ENCODE measurements around the gene DLGAP1.

Gene DLGAP1

DNA sequence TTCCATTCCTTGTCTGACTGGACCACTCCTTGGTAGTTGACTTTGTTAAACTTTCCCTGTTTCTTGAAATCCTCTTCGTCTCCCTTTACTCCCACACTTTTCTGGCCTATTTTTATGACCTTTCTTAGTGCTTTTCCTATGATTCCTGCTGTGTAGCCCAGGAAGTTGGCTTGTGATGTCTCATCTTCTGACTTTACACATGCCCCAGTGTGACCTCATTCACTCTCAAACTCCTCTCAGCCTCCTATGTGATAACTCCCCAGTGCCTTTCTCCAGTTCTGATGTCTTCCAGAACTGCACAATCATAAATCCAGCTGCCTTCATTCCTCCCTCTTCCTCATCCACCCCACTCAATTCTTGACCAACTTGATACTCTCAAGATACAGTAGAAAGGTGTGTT is 597.6 kb downstream of the DLGAP1 start:
- no peak for DNase-seq

DNA sequence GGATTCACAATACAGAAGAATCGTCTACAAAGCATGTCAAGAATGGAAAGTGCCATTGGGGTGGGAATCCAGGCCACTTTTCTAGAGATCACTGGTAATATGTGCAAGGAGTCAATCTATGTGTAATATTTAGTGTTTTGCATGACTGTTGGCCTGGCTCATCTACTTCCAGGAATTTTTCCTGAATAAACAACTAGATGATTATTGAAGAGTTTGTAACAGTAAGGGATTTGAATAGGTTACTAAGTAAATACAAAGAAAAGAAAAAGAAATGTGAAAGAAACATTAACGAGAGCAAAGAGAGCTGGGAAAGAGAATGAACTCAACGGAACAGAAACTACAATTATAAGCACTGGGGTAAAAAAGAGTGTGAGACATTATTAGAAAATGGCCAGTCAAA is 599.1 kb downstream of the DLGAP1 start:
- no peak for DNase-seq

DNA sequence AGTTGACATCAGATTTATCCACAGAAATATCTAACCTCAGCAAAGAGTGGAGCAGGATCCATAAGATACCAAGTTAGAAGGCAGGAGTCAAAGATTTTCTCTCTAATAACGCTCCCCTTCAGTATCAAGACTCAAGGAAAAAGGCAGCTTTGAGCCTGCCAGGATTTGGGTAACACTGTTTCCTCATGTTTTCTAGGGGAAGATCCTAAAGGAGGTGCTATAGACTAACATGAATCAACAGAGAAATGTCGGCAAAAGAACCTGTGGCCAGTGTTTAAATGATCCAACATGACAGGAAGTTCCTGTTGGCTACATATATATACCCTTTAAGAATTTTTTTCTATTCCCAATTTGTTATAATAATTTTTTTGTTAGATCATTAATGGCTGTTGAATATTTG is 602.8 kb downstream of the DLGAP1 start:
- DNase-seq, result no peak

DNA sequence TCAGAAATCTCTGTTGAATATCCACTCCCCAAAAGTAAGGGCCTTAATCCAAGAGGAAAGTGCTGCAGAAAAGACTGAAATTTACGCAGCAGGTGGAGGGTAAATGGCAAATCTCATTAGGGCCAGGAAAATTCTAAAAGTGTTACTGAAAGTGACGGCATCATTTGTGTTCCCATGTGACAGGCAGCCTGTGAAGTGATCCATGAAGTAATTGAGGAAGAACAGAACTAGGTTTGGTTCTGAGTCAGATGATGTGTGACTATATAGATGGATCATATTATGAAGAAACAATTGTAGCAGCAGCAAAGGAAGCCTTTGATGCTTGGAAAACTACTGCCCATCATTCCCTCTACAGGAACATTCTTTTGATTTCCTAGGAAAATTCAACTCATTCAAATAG is 603.9 kb downstream of the DLGAP1 start:
- no peak for DNase-seq

DNA sequence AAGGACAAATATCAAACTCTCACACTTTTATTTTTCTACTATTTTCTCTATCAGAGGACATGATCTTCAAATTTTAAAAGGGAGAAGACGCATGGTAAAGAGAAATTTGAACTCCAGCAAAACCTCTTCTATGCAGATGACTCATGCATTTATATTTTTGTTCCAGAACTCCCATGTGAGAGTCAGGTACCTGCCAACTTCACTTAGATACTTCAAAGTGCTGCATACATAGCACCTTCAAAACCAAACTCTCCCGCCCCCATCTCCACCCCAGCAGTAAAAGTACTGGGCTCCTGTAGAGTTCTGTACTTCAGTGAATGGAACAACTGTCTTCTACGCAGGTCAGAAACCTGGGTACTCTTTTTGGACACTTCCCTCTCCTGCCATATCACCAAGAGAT is 606.8 kb downstream of the DLGAP1 start:
- DNase-seq, result no peak

DNA sequence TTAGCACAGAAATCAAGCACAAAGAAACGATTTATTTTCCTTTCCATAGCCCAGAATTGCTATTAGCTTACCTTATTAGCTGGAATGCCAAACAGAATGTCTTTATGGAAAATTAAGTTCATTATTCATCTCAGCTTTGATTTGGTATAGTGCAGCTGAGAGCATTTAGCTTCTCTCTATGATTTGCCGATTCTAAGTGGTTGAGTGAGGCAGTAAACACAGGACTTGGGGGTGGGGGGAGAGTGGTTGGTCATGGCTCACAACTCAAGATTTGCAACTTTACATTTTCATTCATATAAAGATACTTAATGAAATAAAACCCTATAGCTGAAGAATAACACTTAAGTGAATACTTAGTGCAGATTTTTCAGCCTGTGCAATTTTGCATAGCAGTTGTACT is 609.9 kb downstream of the DLGAP1 start:
- no peak for DNase-seq

DNA sequence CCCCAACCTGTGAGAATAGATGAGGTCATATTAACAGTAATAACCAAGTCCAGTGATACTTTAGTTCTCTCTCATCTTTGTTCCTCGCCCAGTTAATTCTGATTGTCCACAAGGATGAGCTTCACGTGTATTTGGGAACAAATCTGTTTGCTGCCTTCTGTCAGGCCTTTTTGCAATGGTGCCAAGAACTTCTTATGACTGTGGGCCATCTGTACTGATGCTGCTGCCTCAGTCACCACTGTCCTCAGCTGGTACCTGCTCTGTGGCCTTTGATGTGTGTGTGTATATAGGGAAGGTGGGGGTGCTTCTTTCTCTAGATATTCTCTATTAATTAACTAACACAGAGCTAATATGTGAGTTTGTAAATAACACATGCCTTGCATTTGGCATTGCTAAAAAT is 612.3 kb downstream of the DLGAP1 start:
- no peak for DNase-seq

DNA sequence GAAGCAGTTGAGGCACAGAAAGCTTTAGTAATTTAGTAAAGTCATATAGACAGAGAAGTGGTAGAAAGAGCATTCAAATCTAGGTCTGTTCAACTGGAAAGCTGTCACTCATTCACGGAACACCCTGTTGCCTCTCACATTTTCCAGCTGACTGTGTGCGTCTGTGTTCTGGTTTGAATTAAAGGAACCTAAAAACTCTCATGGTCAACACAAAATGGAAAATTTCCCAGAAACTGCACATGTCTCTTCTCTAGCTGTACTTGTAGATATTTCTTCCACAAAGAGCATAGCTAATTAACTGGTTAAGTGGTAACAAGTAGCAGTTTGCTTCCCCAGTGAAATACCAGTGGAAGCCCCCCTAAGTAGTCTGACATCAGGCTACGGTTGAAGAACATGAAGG is 614.3 kb downstream of the DLGAP1 start:
- DNase-seq, result no peak

DNA sequence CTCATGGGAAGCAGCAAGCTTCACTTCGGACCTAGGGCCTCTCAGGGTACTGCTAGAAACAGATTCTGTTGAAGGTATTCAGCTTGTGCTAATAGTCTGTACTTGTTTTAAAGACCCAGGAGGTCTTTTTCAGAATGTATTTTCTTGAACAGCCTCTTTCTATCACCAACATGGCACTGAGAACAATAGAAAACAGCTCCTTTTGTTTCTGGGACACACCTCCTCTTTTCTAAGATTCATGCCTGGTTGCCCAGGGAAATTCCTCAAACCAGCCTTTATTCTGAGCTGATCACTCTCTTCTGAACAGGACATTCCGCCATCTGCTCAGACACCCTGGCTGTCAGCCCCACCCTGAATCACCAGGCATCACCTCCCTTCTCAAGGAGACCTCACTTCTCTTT is 615.5 kb downstream of the DLGAP1 start:
- no peak for DNase-seq

DNA sequence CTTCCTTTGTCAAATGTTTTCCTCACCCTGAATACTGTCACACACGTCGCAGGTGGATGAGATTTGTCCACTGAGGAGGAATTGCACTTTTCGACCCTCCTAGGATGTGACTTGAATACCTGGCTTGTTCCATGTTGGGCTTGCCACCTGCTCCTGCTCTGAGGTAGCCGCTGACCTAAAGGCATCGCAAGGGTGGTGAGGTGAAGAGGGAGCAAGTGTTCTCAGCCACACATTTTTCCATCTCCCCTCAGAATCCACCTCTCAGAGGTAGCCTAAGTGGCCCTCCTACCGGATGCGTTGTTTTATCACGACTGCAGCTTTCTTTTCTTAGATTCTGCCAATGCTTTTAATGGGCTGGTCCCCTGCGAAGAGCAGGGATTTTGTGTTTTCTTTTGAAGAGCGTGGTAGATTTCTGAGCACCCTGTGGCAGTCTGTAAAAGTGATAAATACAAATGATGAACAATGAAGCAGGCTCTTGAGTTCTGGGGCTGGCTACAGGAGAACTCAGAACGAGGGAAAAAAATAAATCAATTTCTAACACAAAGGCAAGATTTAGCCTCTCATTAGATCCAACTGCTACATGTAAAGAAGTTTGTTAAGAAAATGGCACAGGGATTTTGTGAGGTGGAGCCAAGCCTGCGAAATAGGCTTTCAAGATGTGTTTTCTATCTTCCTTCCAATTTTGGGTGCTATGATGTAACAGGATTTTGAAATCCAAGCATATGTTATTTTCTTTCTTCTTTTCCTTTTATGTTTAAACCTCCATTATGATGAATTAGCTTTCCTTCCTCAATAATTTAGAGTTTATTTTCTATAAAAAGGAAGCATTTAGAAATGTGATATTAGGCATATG is 618.4 kb downstream of the DLGAP1 start:
- no peak for DNase-seq

DNA sequence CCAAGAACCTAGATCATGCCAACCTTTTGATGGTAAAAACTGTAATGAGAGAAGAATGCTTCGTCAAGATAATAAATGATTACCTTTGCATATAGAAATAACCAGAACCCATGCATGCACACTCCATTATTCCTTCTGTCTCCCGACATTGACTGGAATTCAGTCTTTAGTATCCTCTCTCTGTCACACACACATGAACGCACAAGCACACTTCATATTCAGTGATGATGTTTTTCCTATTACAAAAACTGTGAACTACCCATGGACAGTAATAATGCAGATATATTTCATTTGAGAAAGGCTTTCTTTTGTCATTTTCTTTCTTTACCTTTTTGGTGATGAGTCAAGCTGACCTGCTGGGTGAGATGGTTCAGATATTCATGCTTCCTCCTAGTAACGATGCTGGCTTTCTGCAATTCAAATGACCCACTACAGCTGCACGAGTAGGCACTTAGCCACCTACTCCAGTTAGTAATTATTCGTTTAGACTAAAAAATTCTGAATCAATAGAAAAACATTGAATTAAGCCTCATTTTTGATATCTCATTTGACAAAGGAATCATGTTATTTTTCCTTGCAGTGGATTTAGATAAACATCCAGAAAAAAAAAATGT is 623.0 kb downstream of the DLGAP1 start:
- DNase-seq, result no peak

DNA sequence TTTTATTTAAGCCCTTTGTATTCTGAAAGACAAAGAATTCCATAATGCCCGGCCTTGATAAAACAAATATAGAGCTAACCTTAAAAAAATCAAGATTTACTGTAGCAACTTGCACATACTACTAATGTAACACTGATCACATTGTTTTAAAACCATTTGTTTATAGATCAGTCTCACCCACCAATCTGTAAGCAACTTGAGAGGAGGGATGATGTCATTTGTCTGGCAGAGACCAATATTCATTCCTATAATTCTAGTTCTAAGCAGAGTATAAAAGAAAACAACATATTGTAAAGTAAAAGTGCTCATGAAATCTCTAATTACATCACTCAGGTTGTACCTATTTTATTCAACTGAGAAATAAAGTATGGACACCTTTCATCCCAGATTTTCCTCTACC is 624.5 kb downstream of the DLGAP1 start:
- DNase-seq, result no peak

DNA sequence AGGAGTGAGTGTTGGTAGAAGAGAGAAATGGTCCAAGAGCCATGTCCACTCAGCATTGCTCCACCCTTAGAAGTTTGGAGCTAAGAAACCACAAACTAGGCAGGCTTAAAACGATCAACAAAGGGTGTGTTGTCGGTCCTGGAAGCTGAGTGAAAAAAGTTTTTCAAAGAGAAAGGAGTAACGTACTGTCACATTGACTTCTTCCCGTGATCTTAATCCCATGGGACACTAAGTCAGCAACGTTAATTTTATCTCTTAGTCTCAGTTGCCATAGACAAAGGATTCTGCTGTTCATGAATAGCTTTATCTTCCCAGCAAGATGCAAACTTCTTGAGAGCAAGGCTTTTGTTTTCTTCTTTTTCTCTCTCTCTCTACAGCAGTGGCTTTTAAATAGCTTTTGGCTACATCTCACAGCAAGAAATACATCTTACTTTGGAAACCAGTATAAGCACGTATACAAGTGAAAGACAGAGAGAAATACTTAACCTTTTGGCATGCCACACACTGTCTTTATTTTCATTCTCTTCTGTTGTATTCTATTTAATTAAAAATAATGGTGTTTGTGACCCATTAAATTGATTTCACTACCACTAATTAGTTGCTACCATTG is 627.8 kb downstream of the DLGAP1 start:
- no peak for DNase-seq

DNA sequence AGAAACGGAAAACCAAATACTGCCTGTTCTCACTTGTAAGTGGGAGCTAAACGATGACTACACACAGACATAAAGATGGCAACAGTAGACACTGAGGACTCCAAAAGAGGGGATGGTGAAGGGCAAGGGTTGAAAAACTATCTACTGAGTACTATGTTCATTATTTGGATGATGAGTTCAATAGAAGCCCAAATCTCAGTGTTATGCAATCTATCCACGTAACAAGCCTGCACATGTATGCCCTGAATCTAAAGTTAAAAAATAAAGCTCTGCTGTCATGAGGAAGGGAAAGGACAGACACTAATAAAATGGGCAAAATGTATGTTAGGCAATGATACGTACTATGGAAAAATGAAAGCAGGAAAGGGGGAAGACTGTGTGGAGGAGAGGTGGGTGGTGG is 629.1 kb downstream of the DLGAP1 start:
- no peak for DNase-seq

DNA sequence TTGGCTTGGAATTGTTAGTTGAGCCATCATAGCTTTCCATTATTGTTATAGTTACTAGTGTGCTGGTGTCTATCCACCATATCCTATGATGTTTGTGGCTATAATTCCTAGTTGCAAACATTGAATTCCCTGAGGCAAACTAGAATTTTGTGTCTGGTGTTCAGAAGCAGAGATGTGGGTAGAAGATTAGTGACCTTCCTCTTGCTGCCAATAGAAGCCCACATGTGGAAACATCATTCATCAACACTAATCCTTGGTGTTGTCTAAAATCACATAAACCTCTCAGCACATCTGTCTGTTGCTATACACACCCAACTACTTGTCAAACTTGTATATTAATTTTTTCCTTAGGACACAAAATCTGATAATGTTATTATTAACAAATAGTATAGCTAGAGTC is 631.0 kb downstream of the DLGAP1 start:
- no peak for DNase-seq

DNA sequence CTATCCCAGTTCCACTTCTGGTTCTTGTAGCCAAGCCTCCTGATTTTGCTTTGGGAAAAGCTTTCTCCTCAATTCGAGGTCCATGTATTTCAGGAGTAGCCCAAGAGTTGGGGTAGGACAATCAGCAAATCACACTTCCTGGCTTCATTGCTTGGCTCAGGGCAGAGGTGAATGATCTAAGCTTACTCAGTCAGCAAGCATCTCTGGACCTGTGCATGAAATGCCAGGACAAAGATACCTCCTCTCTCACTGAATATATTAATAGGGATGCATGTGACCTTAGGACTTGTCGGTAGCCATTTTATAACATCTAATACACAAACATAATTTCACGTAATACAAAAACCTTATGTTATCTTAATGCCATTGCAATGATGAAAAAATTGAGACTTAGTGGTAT is 632.0 kb downstream of the DLGAP1 start:
- no peak for DNase-seq

DNA sequence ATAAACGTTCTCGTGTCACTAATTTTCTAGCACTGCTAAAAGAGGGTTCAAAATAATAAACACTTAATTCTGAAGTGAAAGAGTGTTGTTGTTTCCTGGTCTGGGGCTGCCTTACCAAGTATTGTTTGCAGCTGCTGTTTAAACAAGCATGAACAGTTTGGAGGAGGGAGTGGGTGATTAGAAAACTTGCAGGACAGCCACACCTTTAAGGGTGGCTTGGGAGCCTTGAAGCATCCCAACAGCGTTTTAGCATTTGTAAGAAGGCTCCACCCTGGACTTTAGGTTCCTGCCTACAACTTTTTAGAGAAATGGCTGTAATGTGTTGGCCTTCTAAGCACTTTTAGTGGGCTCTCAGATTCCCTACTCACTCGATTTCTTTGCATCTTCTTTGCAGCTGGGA is 633.6 kb downstream of the DLGAP1 start:
- no peak for DNase-seq

DNA sequence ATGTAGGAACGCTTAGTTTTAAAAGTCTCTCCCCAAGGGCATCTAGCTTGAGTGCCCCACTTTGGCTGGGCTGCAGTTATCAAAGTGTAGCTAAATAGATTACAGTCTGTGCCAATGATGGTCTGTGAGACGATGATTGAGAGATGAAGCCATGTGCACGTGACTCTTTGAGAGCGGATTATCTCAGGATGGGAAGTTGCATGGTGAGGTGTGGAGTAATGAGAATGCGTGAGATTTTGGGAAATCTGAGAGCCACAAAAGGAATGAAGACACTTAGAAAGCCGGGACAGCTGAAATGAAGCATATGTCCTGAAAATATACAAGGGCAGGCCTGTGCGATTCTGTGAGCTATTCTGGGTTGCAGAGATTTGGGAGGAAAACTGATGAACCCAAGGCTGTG is 635.1 kb downstream of the DLGAP1 start:
- no peak for DNase-seq

DNA sequence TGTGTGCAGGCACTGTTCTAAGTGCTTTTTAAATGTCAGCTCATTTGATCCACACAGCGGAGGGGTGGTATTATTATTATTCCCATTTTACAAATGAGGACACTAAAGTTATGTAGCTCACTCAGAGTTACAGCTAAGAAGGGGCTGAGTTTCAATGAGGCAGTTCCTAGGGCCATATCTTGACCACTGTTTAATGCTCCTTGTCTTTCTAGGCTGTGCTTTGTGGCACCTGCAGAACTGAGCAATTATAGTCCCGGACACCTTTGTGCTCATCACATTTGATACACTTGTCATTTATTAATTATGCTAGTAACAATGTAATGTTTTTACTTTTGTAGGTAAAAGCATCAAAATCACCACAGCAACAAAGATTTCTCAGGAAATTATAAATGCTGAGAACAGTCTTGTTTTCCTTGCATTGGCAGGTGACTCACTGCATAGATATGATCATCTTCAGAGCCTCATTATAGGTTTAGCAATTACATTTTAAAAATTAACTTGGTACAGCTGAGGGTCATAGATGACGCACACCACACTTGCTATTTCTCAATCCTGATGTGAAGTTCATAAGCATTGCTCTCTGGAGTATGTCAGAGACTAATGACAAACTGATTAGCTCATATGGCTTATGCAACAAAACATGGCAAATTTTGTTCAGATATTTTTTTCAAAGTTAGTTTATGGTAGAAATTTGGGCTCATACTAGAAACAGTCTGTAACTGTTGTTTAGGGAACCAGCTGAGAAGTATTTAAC is 638.3 kb downstream of the DLGAP1 start:
- no peak for DNase-seq

DNA sequence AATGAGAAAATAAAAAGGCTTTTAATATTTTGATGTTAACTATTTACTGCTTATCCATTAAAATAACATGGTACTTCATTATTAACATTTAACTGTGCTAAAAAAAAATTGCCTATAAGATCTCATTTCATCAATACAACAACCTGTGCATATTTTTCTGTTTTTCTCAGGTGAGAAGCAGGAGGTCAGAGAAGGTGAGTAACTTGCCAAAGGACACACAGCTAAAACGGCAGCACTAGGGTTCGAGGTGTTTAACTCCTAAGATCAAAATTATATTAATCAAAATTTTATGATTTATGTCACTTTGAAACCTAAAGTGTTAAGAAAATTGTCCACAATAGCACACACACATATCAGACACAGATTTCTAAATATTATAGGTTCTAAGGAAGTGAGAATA is 639.1 kb downstream of the DLGAP1 start:
- DNase-seq, result no peak

DNA sequence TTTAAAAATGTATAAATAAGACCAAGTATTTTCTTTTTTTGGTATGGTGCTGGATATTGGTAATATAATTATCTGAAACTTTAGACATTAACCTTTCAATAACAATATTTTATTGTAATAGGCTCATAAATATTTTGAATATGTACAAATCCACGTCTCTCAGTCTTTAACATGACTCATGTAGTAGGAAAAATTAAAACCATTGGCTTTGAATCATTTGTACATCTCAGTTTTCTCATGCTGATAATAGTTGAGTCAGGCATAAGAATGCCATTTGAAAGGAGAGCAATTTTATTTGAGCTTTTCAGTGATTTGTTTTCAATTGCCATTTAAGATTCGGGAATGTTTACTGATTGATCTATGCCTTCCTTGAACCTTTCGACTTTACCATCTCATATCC is 640.3 kb downstream of the DLGAP1 start:
- no peak for DNase-seq

DNA sequence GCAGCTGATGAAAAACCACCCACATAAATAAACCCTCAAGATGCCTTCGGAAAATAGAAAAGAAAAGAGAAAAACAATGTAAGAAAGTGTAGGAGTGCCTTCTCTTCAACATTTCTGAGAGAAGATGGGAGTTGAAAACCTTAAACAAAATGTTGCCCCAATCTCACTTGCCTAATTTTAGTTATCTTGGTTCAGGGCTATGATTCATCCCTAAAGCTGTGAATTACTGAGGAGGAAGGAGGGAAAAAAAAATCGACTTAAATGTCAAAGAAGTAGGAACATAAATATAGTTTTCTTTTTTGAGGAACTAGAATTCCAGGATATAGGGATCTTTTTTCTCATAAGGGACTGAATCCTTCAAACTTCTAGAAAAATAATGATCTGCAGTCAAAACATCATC is 644.8 kb downstream of the DLGAP1 start:
- no peak for DNase-seq

DNA sequence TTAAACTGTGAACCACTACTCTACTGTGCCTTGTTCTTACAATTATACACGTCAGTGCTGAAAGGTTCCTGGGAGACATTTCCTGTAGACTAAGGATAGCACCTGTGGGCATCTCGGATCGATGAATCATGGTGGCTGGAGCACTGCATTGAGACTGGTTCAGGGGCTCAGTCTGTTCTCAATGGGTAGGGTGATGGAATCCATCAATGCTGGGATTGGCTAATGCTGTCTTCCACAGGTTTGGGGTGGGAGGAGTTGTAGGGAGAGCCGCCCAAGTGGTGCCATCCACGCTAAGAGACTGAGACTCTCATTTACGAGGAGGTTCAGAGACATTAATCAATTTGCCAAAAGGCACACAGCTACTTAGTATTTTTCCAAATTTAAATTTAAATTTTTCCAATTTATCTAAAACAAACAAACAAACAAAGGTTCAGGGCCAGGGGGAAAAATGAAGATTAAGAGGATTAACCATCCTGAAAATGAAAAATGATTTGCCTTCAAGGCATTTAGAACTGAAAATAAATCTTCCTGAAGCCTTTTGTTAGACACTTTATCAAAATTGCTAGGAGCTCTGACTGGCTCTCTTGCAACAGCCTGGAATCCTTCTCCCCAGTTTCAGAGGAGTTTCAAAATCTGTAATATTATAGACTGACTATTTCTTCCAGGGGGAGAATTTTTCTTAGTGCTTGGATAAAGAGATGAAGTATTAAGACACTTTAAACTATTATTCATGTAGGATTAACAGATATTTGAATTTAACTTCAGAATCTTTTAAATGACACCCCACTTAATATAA is 645.9 kb downstream of the DLGAP1 start:
- DNase-seq, result no peak

Data from activated T-cell treated with anti-CD3 and anti-CD28 coated beads for 4 hours (primary cell).